OCI-LY7 (cell line): ENCODE measurements around the gene KIR3DL2.

Experiments
- EZH2phosphoT487 ChIP-seq: fragments of 200-600 bp; sonication (generic); IDR thresholded peaks from 2 replicates; pipeline ENCODE4 v1.6.1; 2018; ENCODE audit warnings: low read depth, borderline replicate concordance, mild to moderate bottlenecking, mixed run types, antibody characterized with exemption, low read length, moderate library complexity, mixed read lengths
- TF ChIP-seq, protein P1 (sequence below): fragments of 200-600 bp; sonication (generic); conservative IDR thresholded peaks from 2 replicates; pipeline ENCODE4 v1.5.1; 2014; ENCODE audit warnings: mild to moderate bottlenecking, antibody characterized with exemption, low read length, moderate library complexity, mixed read lengths

DNA sequence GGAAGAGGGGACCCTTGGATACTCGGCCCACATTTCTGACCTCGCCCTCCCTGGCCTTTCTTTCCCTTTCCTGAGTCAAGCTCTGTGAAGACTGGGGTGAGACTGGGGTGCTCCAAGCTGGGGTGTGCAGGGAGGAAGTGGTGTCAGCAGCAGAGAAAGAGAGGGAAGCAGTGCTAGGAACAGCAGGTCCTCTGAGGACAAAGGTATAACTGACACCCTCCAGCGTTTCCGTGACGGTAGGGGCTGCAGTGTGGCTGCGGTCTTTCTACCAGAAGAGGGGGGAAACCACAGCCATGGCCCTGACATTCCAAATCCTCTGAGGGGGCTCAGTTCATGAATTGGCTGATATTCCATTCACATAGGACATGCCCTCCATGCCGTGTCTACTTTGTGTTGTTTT, 1.1 kb downstream of the KIR3DL2 start:
- TF ChIP-seq EZH2phosphoT487 = no peak
- TF ChIP-seq, protein P1, sequence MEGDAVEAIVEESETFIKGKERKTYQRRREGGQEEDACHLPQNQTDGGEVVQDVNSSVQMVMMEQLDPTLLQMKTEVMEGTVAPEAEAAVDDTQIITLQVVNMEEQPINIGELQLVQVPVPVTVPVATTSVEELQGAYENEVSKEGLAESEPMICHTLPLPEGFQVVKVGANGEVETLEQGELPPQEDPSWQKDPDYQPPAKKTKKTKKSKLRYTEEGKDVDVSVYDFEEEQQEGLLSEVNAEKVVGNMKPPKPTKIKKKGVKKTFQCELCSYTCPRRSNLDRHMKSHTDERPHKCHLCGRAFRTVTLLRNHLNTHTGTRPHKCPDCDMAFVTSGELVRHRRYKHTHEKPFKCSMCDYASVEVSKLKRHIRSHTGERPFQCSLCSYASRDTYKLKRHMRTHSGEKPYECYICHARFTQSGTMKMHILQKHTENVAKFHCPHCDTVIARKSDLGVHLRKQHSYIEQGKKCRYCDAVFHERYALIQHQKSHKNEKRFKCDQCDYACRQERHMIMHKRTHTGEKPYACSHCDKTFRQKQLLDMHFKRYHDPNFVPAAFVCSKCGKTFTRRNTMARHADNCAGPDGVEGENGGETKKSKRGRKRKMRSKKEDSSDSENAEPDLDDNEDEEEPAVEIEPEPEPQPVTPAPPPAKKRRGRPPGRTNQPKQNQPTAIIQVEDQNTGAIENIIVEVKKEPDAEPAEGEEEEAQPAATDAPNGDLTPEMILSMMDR = no peak
